Esophagus muscularis mucosa (tissue), 4 donors: ENCODE measurements around the gene RRAD. TPM values are rescaled to one million over a fixed set of nuclear protein-coding genes. Genes with fewer than 3 reads are reported as not detected.

Experiments used
- DNase-seq: peaks from one replicate; pipeline ENCODE4 v3.0.0-alpha.2; 2017; ENCODE audit errors: extremely low spot score
- H3K27ac ChIP-seq, 4 donors: fragments of 200-600 bp; sonication (generic); replicated peaks in 1 of 4; 1 replicate in 3 of 4; 2 replicates in 1 of 4; pipeline ENCODE4 v1.5.1; 2016 to 2019; ENCODE audit warnings: mild to moderate bottlenecking in 1 of 4
- H3K27me3 ChIP-seq, 4 donors: fragments of 200-600 bp; sonication (generic); one replicate each; pipeline versions ENCODE4 v1.5.1 to v1.6.0; 2016 to 2019
- H3K36me3 ChIP-seq, 4 donors: fragments of 200-600 bp; sonication (generic); one replicate each; pipeline ENCODE4 v1.5.1; 2016 to 2019
- H3K4me1 ChIP-seq, 4 donors: fragments of 200-600 bp; sonication (generic); one replicate each; pipeline ENCODE4 v1.5.1; 2016 to 2019
- H3K4me3 ChIP-seq, 4 donors: fragments of 200-600 bp; sonication (generic); 1 replicate in 2 of 4; 2 replicates in 2 of 4; pipeline ENCODE4 v1.5.1; 2016 to 2019; ENCODE audit warnings: mild to moderate bottlenecking in 4 of 4, moderate library complexity in 1 of 4
- H3K9me3 ChIP-seq, 4 donors: fragments of 200-600 bp; sonication (generic); 1 replicate in 3 of 4; 2 replicates in 1 of 4; pipeline ENCODE4 v1.5.1; 2016 to 2019
- EP300 ChIP-seq: sonication (generic); formaldehyde crosslinking; IDR thresholded peaks from one replicate; pipeline ENCODE4 v1.6.1; 2017; ENCODE audit warnings: antibody characterized with exemption
- POLR2A ChIP-seq: fragments of 450-650 bp; IDR thresholded peaks from one replicate; pipeline ENCODE4 v1.6.1; 2017; ENCODE audit warnings: antibody characterized with exemption, moderate library complexity, mild to moderate bottlenecking, low read depth
- POLR2AphosphoS5 ChIP-seq, 2 donors: sonication (generic); formaldehyde crosslinking; IDR thresholded peaks; one replicate each; pipeline ENCODE4 v1.6.1; 2017; ENCODE audit warnings: antibody characterized with exemption in 2 of 2
- WGBS: methylation state at CpG from one replicate; pipeline ENCODE4 v1.1.5; 2018; 5-methylcytosine and 5-hydroxymethylcytosine counted together
- intact Hi-C: fragments of 100-400 bp; cut with DNase I; formaldehyde crosslinking; loops from one replicate; pipeline ENCODE4 v1.15.1; 2023
- total RNA-seq, 4 donors: library from RNA; depleted of rRNA; stranded (reverse); fragments of >200 nt; gene quantifications; one replicate each; pipeline versions ENCODE4 v1.1.0 to v1.2.1, GENCODE V29; 2016
- TF ChIP-seq, protein P1 (sequence below), 3 experiments: fragments of 200-600 bp in 2 of 3; fragments of 450-650 bp in 1 of 3; sonication (generic) in 2 of 3; IDR thresholded peaks; one replicate each; pipeline ENCODE4 v1.5.1; 2017 to 2019; ENCODE audit warnings: antibody characterized with exemption in 3 of 3, mild to moderate bottlenecking in 2 of 3, moderate library complexity in 1 of 3

Gene RRAD
- total RNA-seq, 4 donors from 2014 or later: 36.4 to 64.9 (median 55.4) TPM

DNA sequence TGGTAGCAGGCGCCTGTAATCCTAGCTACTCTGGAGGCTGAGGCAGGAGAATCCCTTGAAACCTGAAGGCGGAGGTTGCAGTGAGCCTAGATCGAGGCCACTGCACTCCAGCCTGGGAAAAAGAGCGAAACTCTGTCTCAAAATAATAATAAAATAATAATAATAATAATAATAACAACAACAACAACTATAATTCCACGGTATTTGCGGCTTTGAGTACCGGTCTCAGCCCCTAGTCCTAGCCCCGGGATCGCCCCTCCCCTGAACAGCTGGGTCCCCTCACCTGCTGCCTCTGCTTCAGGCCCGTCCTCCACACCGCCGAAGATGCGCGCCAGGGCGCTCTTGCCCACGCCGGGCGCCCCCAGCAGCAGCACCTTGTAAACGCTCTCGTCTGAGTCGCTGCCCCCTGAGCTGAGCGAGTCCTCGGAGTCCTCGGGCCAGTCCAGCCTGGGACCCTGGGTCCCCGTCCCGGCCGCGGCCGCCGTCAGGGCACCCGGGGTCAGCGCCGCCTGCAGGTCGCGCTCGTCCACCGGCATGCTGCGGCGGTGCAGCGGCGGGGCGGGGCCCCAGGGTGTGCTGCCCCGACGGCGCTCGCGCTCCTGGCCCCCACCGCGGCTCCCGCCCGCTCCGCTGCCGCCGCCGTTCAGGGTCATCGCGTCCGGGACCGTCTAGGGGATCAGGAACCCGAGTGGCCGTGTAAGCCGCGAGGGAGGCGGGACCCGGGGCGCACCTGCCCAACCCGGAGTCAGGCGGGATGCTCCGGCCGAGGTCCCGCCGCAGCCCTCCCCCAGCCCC lies 611 bp downstream of the RRAD start:
- WGBS: 8% methylated on average over 36 of the region's 72 CpGs
- Histone ChIP-seq H3K27me3 (peaks cover 0 to 3% (median 0%) of the 10 kb centered on the region in 4 donors), H3K4me1 (peaks cover 53 to 92% (median 83%) of the 10 kb centered on the region in 4 donors), H3K27ac (peak overlapping the region; percentile 92 to 95 (median 93)), H3K36me3 (peaks cover 11 to 26% (median 13%) of the 10 kb centered on the region in 4 donors), H3K4me3 (peak overlapping the region; percentile 72 to 77 (median 74)), H3K9me3 (no peaks in the 10 kb centered on the region)
- intact Hi-C loops: no loop called here
- TF ChIP-seq EP300 (no peak), POLR2AphosphoS5 (IDR thresholded peaks at IDR 0.05) (no peak)
- TF ChIP-seq, protein P1, sequence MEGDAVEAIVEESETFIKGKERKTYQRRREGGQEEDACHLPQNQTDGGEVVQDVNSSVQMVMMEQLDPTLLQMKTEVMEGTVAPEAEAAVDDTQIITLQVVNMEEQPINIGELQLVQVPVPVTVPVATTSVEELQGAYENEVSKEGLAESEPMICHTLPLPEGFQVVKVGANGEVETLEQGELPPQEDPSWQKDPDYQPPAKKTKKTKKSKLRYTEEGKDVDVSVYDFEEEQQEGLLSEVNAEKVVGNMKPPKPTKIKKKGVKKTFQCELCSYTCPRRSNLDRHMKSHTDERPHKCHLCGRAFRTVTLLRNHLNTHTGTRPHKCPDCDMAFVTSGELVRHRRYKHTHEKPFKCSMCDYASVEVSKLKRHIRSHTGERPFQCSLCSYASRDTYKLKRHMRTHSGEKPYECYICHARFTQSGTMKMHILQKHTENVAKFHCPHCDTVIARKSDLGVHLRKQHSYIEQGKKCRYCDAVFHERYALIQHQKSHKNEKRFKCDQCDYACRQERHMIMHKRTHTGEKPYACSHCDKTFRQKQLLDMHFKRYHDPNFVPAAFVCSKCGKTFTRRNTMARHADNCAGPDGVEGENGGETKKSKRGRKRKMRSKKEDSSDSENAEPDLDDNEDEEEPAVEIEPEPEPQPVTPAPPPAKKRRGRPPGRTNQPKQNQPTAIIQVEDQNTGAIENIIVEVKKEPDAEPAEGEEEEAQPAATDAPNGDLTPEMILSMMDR (IDR thresholded peaks at IDR 0.05): peak; percentile 47 to 63 (median 59)
- DNase-seq: no peak

DNA sequence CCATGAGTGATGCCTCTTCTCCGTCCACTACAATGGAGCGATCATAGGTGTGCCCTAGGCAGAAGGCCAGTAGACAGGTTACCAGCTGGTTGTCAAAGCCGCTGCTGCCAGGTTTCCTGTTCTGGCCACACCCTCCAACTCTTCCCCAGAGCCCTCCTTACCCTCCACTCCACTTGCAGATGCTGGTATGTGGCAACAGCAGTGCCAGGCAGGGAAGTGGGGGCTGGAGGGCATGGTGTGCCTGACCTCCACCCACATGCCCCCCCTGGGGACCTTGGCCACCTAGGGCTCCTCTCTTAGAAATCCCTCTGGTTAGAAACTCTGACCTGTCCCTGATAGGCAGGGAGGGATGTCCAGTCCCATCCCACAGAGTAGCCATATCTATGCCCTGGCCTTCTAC lies 1.5 kb downstream of the RRAD start:
- TF ChIP-seq POLR2AphosphoS5 (IDR thresholded peaks at IDR 0.05) (no peak), EP300 (no peak), POLR2A (peak; percentile 3)
- TF ChIP-seq, protein P1 (IDR thresholded peaks at IDR 0.05): no peak
- Histone ChIP-seq H3K4me3 (peak overlapping the region; percentile 72 to 77 (median 74)), H3K27me3 (peaks cover 0 to 3% (median 0%) of the 10 kb centered on the region in 4 donors), H3K4me1 (peaks cover 61 to 100% (median 90%) of the 10 kb centered on the region in 4 donors), H3K36me3 (peaks cover 11 to 26% (median 13%) of the 10 kb centered on the region in 4 donors), H3K27ac (peak overlapping the region; percentile 92 to 95 (median 93)), H3K9me3 (no peaks in the 10 kb centered on the region)
- intact Hi-C loops: no loop called here
- no peak for DNase-seq
- 47% methylated on average over 3 of the region's 3 CpGs for WGBS

DNA sequence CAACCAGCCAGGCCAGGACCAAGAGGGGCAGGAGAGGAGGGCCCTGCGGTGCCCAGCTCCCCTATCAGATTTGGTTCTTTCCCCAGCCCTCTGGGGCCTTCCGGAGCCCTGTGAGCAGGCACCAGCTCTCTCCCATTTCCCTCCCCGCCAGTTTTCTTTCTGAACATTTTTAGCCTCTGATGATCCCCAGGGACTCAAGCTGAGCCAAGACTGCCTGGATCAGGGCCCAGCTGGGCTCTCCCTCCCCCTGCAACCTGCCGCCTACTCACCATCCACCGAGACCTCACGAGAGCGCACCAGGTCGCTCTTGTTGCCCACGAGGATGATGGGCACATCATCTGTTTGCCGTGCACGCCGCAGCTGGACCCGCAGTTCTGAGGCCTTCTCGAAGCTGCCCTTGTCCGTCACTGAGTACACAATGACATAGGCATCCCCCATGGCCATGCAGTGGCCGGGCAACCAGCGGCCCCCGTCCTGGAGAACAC lies 2.0 kb downstream of the RRAD start:
- no peaks in the 10 kb centered on the region for H3K9me3 ChIP-seq
- peak overlapping the region; percentile 72 to 77 (median 74) for H3K4me3 ChIP-seq
- peaks cover 0 to 3% (median 0%) of the 10 kb centered on the region in 4 donors for H3K27me3 ChIP-seq
- H3K4me1 ChIP-seq: peaks cover 65 to 96% (median 91%) of the 10 kb centered on the region in 4 donors
- TF ChIP-seq POLR2AphosphoS5 (IDR thresholded peaks at IDR 0.05) (peak; percentile 69 to 75), POLR2A (no peak), EP300 (no peak)
- TF ChIP-seq, protein P1 (IDR thresholded peaks at IDR 0.05): no peak
- H3K36me3 ChIP-seq: peaks cover 11 to 26% (median 13%) of the 10 kb centered on the region in 4 donors
- 42% methylated on average over 16 of the region's 18 CpGs for WGBS
- DNase-seq: no peak
- intact Hi-C loops: no loop called here
- peak overlapping the region; percentile 92 to 95 (median 93) for H3K27ac ChIP-seq

DNA sequence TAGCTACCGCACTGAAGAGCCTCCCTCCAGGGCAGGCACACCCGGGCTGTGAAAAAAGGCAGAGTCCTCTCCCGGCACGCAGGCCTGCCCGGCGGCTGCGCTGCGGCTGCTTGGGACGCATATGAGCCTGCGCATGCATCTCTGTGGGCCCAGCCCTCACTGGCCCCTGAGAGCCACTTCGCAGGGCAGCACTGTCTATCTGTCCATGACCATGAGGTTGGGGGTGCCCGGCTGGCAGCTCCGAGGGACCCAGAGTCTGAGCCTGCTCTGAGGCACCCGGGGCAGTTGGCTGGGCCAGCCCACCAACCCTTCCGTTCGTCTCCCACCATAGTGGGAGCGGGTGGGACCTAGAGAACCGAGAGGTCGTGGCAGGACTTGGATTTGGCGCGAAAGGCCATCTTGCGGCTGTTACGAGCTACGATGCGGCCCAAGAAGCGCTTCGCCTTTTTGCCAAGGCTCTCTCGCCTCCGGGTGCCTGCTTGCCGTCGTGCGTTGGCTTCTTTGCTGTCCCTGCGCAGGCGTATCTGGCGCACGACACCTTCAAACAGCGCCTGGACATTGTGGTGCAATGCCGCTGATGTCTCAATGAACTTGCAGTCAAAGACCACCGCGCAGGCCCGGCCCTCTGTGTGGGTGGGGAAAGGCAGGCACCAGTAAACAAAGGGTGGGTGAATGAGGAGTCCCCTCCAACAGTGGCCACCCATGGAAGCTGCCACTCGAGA lies 3.4 kb downstream of the RRAD start:
- intact Hi-C loops: no loop called here
- H3K9me3 ChIP-seq: no peaks in the 10 kb centered on the region
- 79% methylated on average over 40 of the region's 42 CpGs for WGBS
- TF ChIP-seq POLR2A: no peak
- TF ChIP-seq EP300: no peak
- TF ChIP-seq POLR2AphosphoS5 (IDR thresholded peaks at IDR 0.05): no peak
- TF ChIP-seq, protein P1 (IDR thresholded peaks at IDR 0.05): no peak
- peaks cover 55 to 83% (median 81%) of the 10 kb centered on the region in 4 donors for H3K4me1 ChIP-seq
- H3K4me3 ChIP-seq: no peak overlapping the region
- no peak for DNase-seq
- peaks cover 11 to 26% (median 13%) of the 10 kb centered on the region in 4 donors for H3K36me3 ChIP-seq
- H3K27me3 ChIP-seq: peaks cover 0 to 3% (median 0%) of the 10 kb centered on the region in 4 donors
- H3K27ac ChIP-seq: peak overlapping the region; percentile 92 to 95 (median 93)
